Fibroblast of mammary gland (primary cell): ENCODE results near the gene OR5B2.
"Not testable (repeated sequence)": the region's sequence is repeated elsewhere in the genome, so short reads cannot be mapped to it uniquely, and the experiment has no call there.

Experiments used
- DNase-seq: peaks from one replicate; pipeline ENCODE4 v3.0.0-alpha.2; 2010; ENCODE audit warnings: low read depth
- H3K4me3 ChIP-seq: 2 replicates; pipeline ENCODE4 v1.5.1; 2011; ENCODE audit warnings: low read depth, mild to moderate bottlenecking, low read length, moderate library complexity; ENCODE audit not compliant: control insufficient read depth
- CTCF ChIP-seq: conservative IDR thresholded peaks from 2 replicates; pipeline ENCODE4 v1.5.1; 2011; ENCODE audit warnings: low read depth, low read length, inconsistent platforms; ENCODE audit not compliant: control insufficient read depth, insufficient read depth

Gene OR5B2

GRCh38 chr11:58442136-58442535, 14.2 kb upstream of the OR5B2 start, which contains the start of gene OR5B12:
OR5B12 (minus strand) TSS chr11:58442236; CDS start chr11:58440151, 2,085 bp downstream.
- TF ChIP-seq CTCF: no peak
- no peak for DNase-seq
- H3K4me3 ChIP-seq: no peak within 1 kb of the TSS

GRCh38 chr11:58438486-58438885, 10.6 kb upstream of the OR5B2 start:
- TF ChIP-seq CTCF: no peak
- DNase-seq: no peak
- H3K4me3 ChIP-seq: no peak overlapping the region

GRCh38 chr11:58434217-58434616, 6.3 kb upstream of the OR5B2 start:
- no peak for DNase-seq
- no peak for TF ChIP-seq CTCF
- H3K4me3 ChIP-seq: no peak overlapping the region

- DNase-seq: no peak
- H3K4me3 ChIP-seq: no peak overlapping the region
- TF ChIP-seq CTCF: no peak
These were observed 5.8 kb upstream of the OR5B2 start for GRCh38 chr11:58433638-58434203.

GRCh38 chr11:58429273-58429672, 1.4 kb upstream of the OR5B2 start:
- H3K4me3 ChIP-seq: no peak overlapping the region
- no peak for TF ChIP-seq CTCF
- DNase-seq: no peak

GRCh38 chr11:58406774-58407173, 21.1 kb downstream of the OR5B2 start, which contains the start of gene OR5B3:
OR5B3 (minus strand) TSS chr11:58406874; CDS start chr11:58403409, 3,465 bp downstream.
- TF ChIP-seq CTCF: no peak
- H3K4me3 ChIP-seq: no peak within 1 kb of the TSS
- no peak for DNase-seq

- not testable (repeated sequence) for H3K4me3 ChIP-seq, DNase-seq
These were observed 28.3 kb downstream of the OR5B2 start for GRCh38 chr11:58399622-58400021.
